ENCODE measurements around the gene TP53I13.
A peak's percentile ranks its signal among the peaks of the same experiment; 100 is the strongest.

TP53I13 gene

GRCh38 chr17:29615492-29616299 lies 47.2 kb downstream of the TP53I13 start:
- Mint-ChIP-seq H3K4me1 (peaks cover 53% of the 10 kb centered on the region), H3K27me3 (ENCODE audit: low read depth, poor library complexity) (peaks cover 72% of the 10 kb centered on the region), H3K36me3 (ENCODE audit: low read depth) (no peaks in the 10 kb centered on the region), H3K27ac (no peak overlapping the region), H3K4me3 (peak overlapping the region; percentile 82), H3K9me3 (no peaks in the 10 kb centered on the region)
- TF ChIP-seq CTCF (IDR thresholded peaks at IDR 0.05): no peak
- peak; percentile 88 for DNase-seq

- no peaks in the 10 kb centered on the region for H3K9me3 Mint-ChIP-seq
- no peaks in the 10 kb centered on the region for H3K36me3 Mint-ChIP-seq (ENCODE audit: low read depth)
- no peak for TF ChIP-seq CTCF (IDR thresholded peaks at IDR 0.05)
- H3K4me1 Mint-ChIP-seq: peaks cover 58% of the 10 kb centered on the region
- peaks cover 79% of the 10 kb centered on the region for H3K27me3 Mint-ChIP-seq (ENCODE audit: low read depth, poor library complexity)
- H3K4me3 Mint-ChIP-seq: peak overlapping the region; percentile 82
- H3K27ac Mint-ChIP-seq: no peak overlapping the region
- peak; percentile 10 for DNase-seq
Measured at GRCh38 chr17:29616300-29617048, 48.0 kb downstream of the TP53I13 start.

GRCh38 chr17:29617125-29617480 lies 48.6 kb downstream of the TP53I13 start:
- no peaks in the 10 kb centered on the region for H3K9me3 Mint-ChIP-seq
- H3K27ac Mint-ChIP-seq: no peak overlapping the region
- peak; percentile 44 for TF ChIP-seq CTCF (IDR thresholded peaks at IDR 0.05)
- DNase-seq: peak; percentile 82
- H3K4me1 Mint-ChIP-seq: peaks cover 62% of the 10 kb centered on the region
- peaks cover 85% of the 10 kb centered on the region for H3K27me3 Mint-ChIP-seq (ENCODE audit: low read depth, poor library complexity)
- peak overlapping the region; percentile 65 for H3K4me3 Mint-ChIP-seq
- no peaks in the 10 kb centered on the region for H3K36me3 Mint-ChIP-seq (ENCODE audit: low read depth)

- Mint-ChIP-seq H3K36me3 (ENCODE audit: low read depth) (no peaks in the 10 kb centered on the region), H3K27me3 (ENCODE audit: low read depth, poor library complexity) (peaks cover 91% of the 10 kb centered on the region)
- peak; percentile 67 for DNase-seq
Measured at GRCh38 chr17:29617481-29618271, 49.2 kb downstream of the TP53I13 start.

More at GRCh38 chr17:29617481-29618271, 49.2 kb downstream of the TP53I13 start:
- H3K9me3 Mint-ChIP-seq: no peaks in the 10 kb centered on the region
- no peak overlapping the region for H3K27ac Mint-ChIP-seq
- peak; percentile 53 for TF ChIP-seq CTCF (IDR thresholded peaks at IDR 0.05)
- H3K4me3 Mint-ChIP-seq: peak overlapping the region; percentile 65
- H3K4me1 Mint-ChIP-seq: peaks cover 63% of the 10 kb centered on the region
